Kidney epithelial cell (primary cell): Measurements from ENCODE around the gene IKZF3. TPM values are rescaled to one million over a fixed set of nuclear protein-coding genes. Genes with fewer than 3 reads are reported as not detected.
"Not testable (repeated sequence)": the region's sequence is repeated elsewhere in the genome, so short reads cannot be mapped to it uniquely, and the experiment has no call there.

Source experiments
- DNase-seq: peaks from one replicate; pipeline ENCODE4 v3.0.0-alpha.2; 2010; ENCODE audit warnings: low read depth
- H3K27me3 ChIP-seq: 2 replicates; pipeline ENCODE4 v1.6.0; 2011; ENCODE audit warnings: low read length; ENCODE audit not compliant: control insufficient read depth, insufficient read depth
- H3K36me3 ChIP-seq: 2 replicates; pipeline ENCODE4 v1.5.1; 2011; ENCODE audit warnings: low read length; ENCODE audit not compliant: control insufficient read depth, insufficient read depth
- H3K4me3 ChIP-seq: 2 replicates; pipeline ENCODE4 v1.5.1; 2011; ENCODE audit warnings: low read depth, mild to moderate bottlenecking, control low read depth, low read length
- total RNA-seq: library from RNA; depleted of rRNA; stranded (reverse); fragments of >200 nt; gene quantifications from 2 replicates; pipeline ENCODE4 v1.2.3, GENCODE V29; 2015
- TF ChIP-seq, protein P1 (sequence below): IDR thresholded peaks from 2 replicates; pipeline ENCODE4 v1.5.1; 2011; ENCODE audit warnings: mild to moderate bottlenecking, moderate library complexity, low read length, control low read depth, inconsistent platforms; ENCODE audit not compliant: insufficient read depth, poor library complexity, severe bottlenecking

Gene IKZF3
- total RNA-seq, 1 donor from 2014 or later = 0.17 TPM

DNA sequence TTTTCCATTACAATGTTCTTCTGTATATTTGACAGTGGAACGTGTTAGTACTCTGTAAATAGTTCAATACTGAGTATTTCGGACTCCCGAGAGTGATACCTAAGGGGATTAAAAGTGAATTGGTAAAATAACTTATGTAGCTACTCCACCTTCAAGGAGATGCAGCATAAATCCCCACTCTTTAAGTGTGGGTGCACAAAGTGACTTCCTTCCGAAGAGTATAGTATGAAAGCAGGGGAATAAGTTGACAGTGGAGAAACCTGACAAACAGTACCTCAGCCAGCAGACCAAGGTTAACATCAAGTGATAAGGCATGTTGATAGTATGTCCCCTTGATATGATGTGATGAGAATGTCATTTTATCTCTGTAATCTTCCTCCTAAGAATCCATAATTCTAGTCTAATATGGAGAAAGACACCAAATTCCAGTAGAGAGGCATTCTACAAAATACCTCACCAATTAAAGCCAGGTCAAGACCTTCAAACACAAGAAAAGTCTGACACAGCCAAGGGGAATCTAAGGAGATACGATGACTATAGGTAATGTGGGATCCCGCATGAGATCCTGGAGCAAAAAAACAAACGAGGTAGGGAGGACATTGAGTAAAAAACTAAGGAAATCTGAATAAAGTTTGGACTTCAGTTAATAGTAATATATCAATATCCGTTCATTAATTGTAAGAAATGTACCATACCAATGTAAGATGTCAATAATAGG, 2.1 kb upstream of the IKZF3 start:
- TF ChIP-seq, protein P1, sequence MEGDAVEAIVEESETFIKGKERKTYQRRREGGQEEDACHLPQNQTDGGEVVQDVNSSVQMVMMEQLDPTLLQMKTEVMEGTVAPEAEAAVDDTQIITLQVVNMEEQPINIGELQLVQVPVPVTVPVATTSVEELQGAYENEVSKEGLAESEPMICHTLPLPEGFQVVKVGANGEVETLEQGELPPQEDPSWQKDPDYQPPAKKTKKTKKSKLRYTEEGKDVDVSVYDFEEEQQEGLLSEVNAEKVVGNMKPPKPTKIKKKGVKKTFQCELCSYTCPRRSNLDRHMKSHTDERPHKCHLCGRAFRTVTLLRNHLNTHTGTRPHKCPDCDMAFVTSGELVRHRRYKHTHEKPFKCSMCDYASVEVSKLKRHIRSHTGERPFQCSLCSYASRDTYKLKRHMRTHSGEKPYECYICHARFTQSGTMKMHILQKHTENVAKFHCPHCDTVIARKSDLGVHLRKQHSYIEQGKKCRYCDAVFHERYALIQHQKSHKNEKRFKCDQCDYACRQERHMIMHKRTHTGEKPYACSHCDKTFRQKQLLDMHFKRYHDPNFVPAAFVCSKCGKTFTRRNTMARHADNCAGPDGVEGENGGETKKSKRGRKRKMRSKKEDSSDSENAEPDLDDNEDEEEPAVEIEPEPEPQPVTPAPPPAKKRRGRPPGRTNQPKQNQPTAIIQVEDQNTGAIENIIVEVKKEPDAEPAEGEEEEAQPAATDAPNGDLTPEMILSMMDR = no peak
- peaks cover 27% of the 10 kb centered on the region for H3K27me3 ChIP-seq
- no peak for DNase-seq
- H3K4me3 ChIP-seq = no peak overlapping the region
- H3K36me3 ChIP-seq = no peaks in the 10 kb centered on the region

DNA sequence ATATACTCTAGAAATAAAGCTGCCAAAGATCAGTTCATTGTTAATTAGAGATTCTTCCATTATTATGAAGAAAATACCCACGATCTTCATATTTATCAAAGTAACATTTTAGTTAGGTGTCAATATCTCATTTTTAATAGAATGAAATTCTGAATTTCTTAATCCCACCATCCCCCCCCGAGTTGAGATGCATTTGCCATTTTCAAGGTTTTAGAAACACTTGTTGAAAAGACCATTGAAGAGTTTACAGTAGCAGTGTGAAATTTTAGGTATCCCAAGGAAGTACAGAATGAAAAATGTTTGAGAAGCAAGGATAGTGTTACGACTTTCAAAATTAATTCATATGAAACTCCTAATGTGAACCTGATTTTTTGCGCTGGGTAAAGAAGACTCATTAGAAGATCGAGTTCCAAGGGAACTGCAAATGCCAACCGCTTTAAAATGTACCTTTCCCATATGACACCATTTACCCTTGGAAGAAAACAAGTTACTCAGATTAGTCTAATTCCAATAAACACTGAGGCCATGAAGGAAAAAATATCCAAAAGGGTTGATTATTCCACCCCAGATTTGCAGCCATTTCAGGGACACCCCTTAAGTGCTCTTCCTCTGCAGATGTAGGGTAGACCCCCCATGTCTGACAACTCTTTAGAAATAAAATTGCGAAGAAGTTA, 731 bp downstream of the IKZF3 start:
- no peak overlapping the region for H3K4me3 ChIP-seq
- TF ChIP-seq, protein P1 = no peak
- DNase-seq = no peak
- H3K27me3 ChIP-seq = peaks cover 23% of the 10 kb centered on the region
- no peaks in the 10 kb centered on the region for H3K36me3 ChIP-seq

DNA sequence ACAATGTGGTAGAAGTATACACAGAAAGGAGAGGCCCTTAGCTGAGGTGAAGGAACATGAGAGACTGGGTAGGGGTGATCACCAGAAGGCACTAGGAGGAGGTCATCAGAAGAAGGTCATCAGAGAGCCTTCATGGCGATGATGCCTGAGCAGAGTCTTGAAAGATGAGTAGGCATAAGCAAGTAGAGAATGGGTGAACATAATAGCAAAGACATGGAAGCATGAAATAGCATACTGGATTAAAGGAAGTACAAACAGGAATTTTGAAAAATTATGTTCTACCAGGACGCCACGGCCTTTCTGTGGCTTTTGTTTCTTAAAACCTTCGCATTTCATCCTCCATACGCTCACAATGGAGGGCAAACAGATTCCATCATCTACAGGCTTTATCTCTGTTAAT, 2.9 kb downstream of the IKZF3 start:
- Histone ChIP-seq H3K4me3 (no peak overlapping the region), H3K36me3 (no peaks in the 10 kb centered on the region), H3K27me3 (peaks cover 14% of the 10 kb centered on the region)
- TF ChIP-seq, protein P1 = no peak
- DNase-seq = no peak

DNA sequence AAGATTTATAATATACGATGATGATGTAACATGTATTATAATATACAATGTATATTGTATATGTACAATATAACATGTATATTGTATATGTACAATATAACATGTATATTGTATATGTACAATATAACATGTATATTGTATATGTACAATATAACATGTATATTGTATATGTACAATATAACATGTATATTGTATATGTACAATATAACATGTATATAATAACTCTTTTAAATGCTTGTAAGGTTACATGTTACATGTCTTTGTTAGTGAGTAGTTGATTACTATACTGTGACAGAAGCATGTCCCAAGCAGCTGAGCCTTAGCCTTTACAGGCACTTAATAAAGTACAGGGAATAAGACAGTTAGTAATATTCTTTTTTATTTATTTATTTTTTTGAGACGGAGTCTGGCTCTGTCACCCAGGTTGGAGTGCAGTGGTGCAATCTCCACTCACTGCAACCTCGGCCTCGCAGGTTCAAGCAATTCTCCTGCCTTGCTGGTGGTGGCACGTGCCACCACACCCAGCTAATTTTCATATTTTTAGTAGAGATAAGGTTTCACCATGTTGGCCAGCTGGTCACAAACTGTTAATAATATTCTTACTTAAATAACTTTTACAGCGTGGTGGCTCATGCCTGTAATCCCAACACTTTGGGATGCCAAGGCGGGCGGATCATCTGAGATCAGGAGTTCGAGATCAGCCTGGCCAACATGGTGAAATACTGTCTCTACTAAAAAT, 8.0 kb downstream of the IKZF3 start:
- DNase-seq, H3K4me3 ChIP-seq, H3K27me3 ChIP-seq, H3K36me3 ChIP-seq: not testable (repeated sequence)

DNA sequence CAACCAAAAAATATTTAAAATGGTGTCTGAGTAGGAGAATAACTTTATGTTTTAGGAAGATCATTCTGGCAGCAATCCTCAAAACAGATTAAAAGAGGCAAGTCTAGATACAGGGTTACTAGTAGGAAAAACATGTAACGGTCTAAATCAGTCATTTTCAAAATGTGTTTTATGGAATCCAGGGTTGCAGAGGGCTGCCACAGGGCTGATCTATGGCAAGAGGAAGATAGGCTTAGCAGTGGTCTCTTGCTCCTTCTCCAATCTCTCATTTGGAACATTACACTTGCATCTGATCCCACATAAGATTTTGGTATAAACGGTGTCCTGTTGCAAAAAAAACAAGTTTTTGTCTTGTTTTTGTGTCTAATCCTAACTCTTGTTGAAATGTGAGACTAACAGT, 9.2 kb downstream of the IKZF3 start:
- Histone ChIP-seq H3K36me3 (no peaks in the 10 kb centered on the region), H3K4me3 (no peak overlapping the region), H3K27me3 (no peaks in the 10 kb centered on the region)
- TF ChIP-seq, protein P1 = no peak
- DNase-seq = no peak

DNA sequence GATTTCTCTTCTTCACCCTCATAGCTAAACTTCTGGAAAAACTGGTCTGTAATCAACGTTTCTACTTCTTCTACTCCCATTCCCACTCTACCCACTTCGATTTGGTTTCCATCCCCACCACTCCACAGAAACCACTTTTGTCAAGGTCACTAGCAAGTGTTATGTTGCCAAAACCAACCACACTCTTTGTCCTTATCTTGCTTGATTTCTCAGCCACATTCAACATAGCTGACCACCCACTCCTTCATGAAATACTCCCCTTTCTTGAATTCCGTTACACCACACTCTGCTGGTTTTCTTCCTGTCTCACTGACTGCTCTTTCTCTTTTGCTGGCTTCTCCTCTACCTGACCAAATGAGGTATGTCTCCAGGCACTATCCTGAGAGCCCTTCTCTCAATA, 11.9 kb downstream of the IKZF3 start:
- TF ChIP-seq, protein P1 = no peak
- no peak for DNase-seq
- H3K27me3 ChIP-seq = no peaks in the 10 kb centered on the region
- no peaks in the 10 kb centered on the region for H3K36me3 ChIP-seq
- H3K4me3 ChIP-seq = no peak overlapping the region

DNA sequence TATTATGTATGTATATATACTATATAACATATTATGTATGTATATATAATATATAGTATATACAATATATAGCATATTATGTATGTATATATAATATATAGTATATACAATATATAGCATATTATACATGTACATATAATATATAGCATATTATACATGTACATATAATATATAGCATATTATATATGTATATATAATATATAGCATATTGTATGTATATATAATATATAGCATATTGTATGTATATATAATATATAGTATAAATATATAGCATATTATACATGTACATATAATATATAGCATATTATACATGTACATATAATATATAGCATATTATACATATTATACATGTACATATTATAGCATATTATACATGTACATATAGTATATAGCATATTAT, 13.9 kb downstream of the IKZF3 start:
- not testable (repeated sequence) for H3K27me3 ChIP-seq, H3K4me3 ChIP-seq, H3K36me3 ChIP-seq, DNase-seq
